Measurements from ENCODE around the gene NSRP1.

Gene NSRP1

GRCh38 chr17:30221346-30221745, 104.7 kb downstream of the NSRP1 start:
- Histone ChIP-seq H3K4me3 (ENCODE audit: low read length) (no peak overlapping the region), H3F3A (ENCODE audit: control insufficient read depth, insufficient read depth) (no peaks in the 10 kb centered on the region), H3K4me2 (ENCODE audit: low read length) (no peak overlapping the region), H3K27me3 (ENCODE audit: control insufficient read depth, low read length) (peaks cover 5% of the 10 kb centered on the region; the same call in 1 of the 2 replicates), H4K20me1 (ENCODE audit: control insufficient read depth, insufficient read depth, low read depth, low read length) (no peaks in the 10 kb centered on the region), H3K9me3 (ENCODE audit: control insufficient read depth, insufficient read depth, low read length) (no peaks in the 10 kb centered on the region), H3K4me1 (ENCODE audit: control insufficient read depth, low read length) (no peaks in the 10 kb centered on the region), H3K79me2 (ENCODE audit: control insufficient read depth, low read length) (no peaks in the 10 kb centered on the region), H3K36me3 (ENCODE audit: control insufficient read depth, low read length) (no peaks in the 10 kb centered on the region), H3K27ac (ENCODE audit: low read depth, low read length) (no peak overlapping the region), H3K9me2 (replicated peaks; ENCODE audit: control insufficient read depth, low read length) (no peaks in the 10 kb centered on the region)
- TF ChIP-seq CTCF (IDR thresholded peaks at IDR 0.05; ENCODE audit: low read depth, low read length, poor library complexity, severe bottlenecking) (no peak), EZH2phosphoT487 (IDR thresholded peaks at IDR 0.05; ENCODE audit: borderline replicate concordance, low read length) (no peak)

GRCh38 chr17:30222251-30222650, 105.6 kb downstream of the NSRP1 start:
- no peaks in the 10 kb centered on the region for H3K4me1 ChIP-seq (ENCODE audit: control insufficient read depth, low read length)
- no peak overlapping the region for H3K4me2 ChIP-seq (ENCODE audit: low read length)
- H3K27ac ChIP-seq (ENCODE audit: low read depth, low read length), result no peak overlapping the region
- H3F3A ChIP-seq (ENCODE audit: control insufficient read depth, insufficient read depth), result no peaks in the 10 kb centered on the region
- no peak overlapping the region for H3K4me3 ChIP-seq (ENCODE audit: low read length)
- H3K79me2 ChIP-seq (ENCODE audit: control insufficient read depth, low read length), result no peaks in the 10 kb centered on the region
- no peak for TF ChIP-seq EZH2phosphoT487 (IDR thresholded peaks at IDR 0.05; ENCODE audit: borderline replicate concordance, low read length)
- no peak for TF ChIP-seq CTCF (IDR thresholded peaks at IDR 0.05; ENCODE audit: low read depth, low read length, poor library complexity, severe bottlenecking)
- H3K9me3 ChIP-seq (ENCODE audit: control insufficient read depth, insufficient read depth, low read length), result no peaks in the 10 kb centered on the region
- peaks cover 5% of the 10 kb centered on the region; the same call in 1 of the 2 replicates for H3K27me3 ChIP-seq (ENCODE audit: control insufficient read depth, low read length)
- H3K9me2 ChIP-seq (replicated peaks; ENCODE audit: control insufficient read depth, low read length), result no peaks in the 10 kb centered on the region
- H4K20me1 ChIP-seq (ENCODE audit: control insufficient read depth, insufficient read depth, low read depth, low read length), result no peaks in the 10 kb centered on the region
- H3K36me3 ChIP-seq (ENCODE audit: control insufficient read depth, low read length), result no peaks in the 10 kb centered on the region

- no peaks in the 10 kb centered on the region for H3K9me2 ChIP-seq (replicated peaks; ENCODE audit: control insufficient read depth, low read length)
- no peaks in the 10 kb centered on the region for H3K79me2 ChIP-seq (ENCODE audit: control insufficient read depth, low read length)
- no peaks in the 10 kb centered on the region for H3K9me3 ChIP-seq (ENCODE audit: control insufficient read depth, insufficient read depth, low read length)
- TF ChIP-seq CTCF (IDR thresholded peaks at IDR 0.05; ENCODE audit: low read depth, low read length, poor library complexity, severe bottlenecking), result no peak
- TF ChIP-seq EZH2phosphoT487 (IDR thresholded peaks at IDR 0.05; ENCODE audit: borderline replicate concordance, low read length), result no peak
- no peak overlapping the region for H3K4me3 ChIP-seq (ENCODE audit: low read length)
- H3K36me3 ChIP-seq (ENCODE audit: control insufficient read depth, low read length), result no peaks in the 10 kb centered on the region
- H3K27me3 ChIP-seq (ENCODE audit: control insufficient read depth, low read length), result peaks cover 5% of the 10 kb centered on the region; the same call in 1 of the 2 replicates
- no peak overlapping the region for H3K27ac ChIP-seq (ENCODE audit: low read depth, low read length)
- no peaks in the 10 kb centered on the region for H3F3A ChIP-seq (ENCODE audit: control insufficient read depth, insufficient read depth)
- no peak overlapping the region for H3K4me2 ChIP-seq (ENCODE audit: low read length)
- H4K20me1 ChIP-seq (ENCODE audit: control insufficient read depth, insufficient read depth, low read depth, low read length), result no peaks in the 10 kb centered on the region
- H3K4me1 ChIP-seq (ENCODE audit: control insufficient read depth, low read length), result no peaks in the 10 kb centered on the region
Measured at GRCh38 chr17:30222721-30223175, 106.1 kb downstream of the NSRP1 start.

Measured in DOHH2 (cell line).